HG03139 (cell line): Measurements from ENCODE around the gene SCAP.

Experiments used
- ATAC-seq: cut with Tn5 transposase; IDR thresholded peaks from one replicate; pipeline ENCODE4 v1.9.1; 2021; ENCODE audit not compliant: unreplicated experiment

SCAP gene

DNA sequence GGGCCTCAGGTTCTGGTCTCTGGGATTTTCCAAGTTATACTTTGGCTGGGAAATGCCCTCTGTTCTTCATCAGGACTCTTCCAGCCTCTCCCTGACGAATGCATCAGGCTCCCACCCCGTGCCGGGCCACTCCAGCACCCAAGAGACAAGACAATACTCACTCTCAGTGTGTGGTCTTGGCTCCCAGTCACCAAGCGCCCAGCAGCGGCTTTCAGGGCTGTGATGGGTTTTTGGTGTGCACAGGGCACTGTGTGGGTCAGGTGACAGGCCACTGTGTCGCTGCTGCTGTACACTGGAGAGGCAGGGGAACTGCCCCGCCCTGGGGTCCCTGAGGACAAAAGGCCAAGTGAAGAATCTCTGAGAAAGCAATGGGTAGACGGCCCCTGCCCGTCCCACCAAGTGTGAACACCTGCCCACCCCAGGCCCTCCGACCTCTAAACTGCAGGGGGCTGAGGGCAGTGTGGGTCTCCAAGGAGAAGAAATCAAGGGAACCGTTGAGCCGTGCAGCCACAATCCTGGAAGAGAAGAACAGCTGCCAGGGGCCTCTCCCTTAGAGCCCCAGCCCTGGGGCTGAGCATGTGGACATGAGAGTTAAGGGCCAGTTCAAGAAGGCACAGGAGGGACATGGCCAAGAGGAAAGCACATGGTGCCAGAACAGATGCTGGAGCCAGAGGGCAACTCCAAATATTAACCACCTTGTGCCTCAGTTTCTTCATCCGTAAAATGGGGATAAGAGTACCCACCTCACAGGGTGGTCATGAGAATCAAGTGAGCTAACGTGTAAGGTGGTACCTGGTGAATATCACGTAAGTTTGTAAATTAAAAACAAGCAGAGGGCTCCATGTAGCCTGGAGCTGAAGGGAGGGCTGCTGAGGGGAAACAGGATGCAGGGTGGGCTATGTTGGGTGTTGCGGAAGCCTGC is 60.8 kb downstream of the SCAP start:
- ATAC-seq, result no peak

DNA sequence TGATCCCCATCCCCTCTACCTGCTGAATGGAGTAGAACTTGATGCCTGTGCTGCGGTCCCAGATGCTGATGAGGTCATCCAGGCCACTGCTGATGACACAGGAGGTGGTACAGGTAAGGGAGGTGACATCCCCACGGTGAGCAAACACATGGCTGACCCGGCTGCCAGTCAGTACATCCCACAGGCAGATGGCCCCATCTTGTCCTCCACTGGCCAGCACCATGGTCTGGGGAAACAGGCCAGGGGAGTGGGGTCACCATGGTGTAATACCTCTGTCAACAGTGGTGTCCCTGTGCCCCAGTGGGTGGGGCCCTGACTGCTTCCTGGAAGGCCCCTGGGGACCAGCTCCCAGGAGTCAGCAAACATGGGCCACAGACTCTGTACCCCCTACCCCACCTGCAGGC is 61.6 kb downstream of the SCAP start:
- no peak for ATAC-seq

DNA sequence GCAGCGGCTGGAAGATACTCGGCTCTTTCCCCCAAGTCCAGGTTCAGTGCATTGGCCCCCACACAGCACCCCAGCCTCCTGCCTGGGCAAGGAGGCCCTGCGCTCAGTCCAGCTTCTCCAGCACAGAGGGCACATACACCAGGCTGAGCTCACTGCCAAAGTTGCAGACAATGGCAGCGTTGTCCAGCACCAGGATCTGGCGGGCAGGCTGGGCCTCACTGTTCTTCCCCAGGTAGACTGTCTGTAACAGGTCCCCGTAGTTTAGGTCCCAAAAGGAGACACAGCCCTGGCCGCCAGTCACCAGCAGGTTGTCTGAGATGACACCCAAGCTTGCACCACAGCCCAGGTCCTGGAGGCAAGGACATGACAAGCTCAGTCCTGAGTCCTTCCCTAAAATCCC is 62.0 kb downstream of the SCAP start:
- ATAC-seq, result no peak

DNA sequence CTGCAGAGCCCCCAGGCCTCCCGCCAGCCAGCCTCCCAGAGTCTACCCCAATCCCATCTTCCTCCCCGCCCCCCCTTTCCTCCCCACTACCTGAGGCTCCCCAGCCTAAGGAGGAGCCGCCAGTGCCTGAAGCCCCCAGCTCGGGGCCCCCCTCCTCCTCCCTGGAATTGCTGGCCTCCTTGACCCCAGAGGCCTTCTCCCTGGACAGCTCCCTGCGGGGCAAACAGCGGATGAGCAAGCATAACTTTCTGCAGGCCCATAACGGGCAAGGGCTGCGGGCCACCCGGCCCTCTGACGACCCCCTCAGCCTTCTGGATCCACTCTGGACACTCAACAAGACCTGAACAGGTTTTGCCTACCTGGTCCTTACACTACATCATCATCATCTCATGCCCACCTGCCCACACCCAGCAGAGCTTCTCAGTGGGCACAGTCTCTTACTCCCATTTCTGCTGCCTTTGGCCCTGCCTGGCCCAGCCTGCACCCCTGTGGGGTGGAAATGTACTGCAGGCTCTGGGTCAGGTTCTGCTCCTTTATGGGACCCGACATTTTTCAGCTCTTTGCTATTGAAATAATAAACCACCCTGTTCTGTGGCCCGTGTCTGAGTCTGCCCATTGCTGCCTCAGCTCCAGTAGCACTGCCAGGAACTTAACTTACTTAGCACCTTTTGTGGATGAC is 62.8 kb downstream of the SCAP start:
- no peak for ATAC-seq

DNA sequence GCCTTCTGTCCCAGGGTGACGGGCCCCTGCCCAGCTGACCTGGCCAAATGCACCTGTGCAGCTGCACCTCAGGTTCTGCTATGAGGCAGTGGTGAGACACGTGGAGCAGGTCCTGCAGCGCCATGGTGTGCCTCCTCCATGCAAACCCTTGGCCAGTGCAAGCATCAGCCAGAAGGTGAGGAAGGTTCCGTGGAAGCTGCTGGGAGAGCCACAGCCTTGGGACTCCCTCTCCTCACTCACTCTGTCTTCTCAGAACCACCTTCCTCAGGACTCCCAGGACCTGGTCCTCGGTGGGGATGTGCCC is 63.3 kb downstream of the SCAP start:
- no peak for ATAC-seq

DNA sequence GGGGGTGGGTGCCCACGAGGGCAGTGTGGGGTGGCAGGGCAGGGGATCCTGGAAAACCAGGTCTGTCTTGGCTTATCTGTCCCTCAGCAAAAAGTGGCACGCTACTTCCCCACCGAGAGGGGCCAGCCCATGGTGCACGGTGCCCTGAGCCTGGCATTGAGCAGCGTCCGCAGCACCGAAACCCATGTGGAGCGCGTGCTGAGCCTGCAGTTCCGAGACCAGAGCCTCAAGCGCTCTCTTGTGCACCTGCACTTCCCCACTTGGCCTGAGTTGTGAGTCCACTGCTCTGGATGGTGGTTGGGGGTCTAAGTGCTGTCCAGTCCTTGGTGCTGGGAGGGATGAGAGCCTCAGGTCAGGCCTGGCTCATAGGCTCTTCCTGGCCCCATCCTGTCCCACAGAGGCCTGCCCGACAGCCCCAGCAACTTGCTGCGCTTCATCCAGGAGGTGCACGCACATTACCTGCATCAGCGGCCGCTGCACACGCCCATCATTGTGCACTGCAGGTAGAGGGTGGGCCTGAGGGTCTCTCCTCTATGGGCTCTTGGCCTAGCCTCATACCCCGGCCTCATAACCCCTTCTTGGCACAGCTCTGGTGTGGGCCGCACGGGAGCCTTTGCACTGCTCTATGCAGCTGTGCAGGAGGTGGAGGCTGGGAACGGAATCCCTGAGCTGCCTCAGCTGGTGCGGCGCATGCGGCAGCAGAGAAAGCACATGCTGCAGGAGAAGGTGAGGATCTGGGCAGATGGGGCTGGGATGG is 63.9 kb downstream of the SCAP start:
- ATAC-seq, result no peak

DNA sequence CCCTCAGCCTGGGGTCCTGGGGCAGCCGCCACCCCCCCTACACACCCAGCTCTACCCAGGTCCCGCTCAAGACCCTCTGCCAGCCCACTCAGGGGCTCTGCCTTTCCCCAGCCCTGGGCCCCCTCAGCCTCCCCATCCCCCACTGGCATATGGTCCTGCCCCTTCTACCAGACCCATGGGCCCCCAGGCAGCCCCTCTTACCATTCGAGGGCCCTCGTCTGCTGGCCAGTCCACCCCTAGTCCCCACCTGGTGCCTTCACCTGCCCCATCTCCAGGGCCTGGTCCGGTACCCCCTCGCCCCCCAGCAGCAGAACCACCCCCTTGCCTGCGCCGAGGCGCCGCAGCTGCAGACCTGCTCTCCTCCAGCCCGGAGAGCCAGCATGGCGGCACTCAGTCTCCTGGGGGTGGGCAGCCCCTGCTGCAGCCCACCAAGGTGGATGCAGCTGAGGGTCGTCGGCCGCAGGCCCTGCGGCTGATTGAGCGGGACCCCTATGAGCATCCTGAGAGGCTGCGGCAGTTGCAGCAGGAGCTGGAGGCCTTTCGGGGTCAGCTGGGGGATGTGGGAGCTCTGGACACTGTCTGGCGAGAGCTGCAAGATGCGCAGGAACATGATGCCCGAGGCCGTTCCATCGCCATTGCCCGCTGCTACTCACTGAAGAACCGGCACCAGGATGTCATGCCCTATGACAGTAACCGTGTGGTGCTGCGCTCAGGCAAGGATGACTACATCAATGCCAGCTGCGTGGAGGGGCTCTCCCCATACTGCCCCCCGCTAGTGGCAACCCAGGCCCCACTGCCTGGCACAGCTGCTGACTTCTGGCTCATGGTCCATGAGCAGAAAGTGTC is 64.7 kb downstream of the SCAP start:
- no peak for ATAC-seq

DNA sequence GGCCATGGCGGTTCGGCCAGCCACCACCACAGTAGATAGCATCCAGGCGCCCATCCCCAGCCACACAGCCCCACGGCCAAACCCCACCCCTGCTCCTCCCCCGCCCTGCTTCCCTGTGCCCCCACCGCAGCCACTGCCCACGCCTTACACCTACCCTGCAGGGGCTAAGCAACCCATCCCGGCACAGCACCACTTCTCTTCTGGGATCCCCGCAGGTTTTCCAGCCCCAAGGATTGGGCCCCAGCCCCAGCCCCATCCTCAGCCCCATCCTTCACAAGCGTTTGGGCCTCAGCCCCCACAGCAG is 65.4 kb downstream of the SCAP start:
- ATAC-seq, result no peak

DNA sequence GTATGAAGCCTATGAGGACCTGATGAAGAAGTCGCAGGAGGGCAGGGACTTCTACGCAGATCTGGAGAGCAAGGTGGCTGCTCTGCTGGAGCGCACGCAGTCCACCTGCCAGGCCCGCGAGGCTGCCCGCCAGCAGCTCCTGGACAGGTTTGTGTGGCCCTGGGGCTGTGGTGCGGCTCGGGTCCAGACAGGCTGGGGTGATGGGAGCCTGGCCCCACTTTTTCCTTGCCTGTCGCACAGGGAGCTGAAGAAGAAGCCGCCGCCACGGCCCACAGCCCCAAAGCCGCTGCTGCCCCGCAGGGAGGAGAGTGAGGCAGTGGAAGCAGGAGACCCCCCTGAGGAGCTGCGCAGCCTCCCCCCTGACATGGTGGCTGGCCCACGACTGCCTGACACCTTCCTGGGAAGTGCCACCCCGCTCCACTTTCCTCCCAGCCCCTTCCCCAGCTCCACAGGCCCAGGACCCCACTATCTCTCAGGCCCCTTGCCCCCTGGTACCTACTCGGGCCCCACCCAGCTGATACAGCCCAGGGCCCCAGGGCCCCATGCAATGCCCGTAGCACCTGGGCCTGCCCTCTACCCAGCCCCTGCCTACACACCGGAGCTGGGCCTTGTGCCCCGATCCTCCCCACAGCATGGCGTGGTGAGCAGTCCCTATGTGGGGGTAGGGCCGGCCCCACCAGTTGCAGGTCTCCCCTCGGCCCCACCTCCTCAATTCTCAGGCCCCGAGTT is 65.9 kb downstream of the SCAP start:
- no peak for ATAC-seq

DNA sequence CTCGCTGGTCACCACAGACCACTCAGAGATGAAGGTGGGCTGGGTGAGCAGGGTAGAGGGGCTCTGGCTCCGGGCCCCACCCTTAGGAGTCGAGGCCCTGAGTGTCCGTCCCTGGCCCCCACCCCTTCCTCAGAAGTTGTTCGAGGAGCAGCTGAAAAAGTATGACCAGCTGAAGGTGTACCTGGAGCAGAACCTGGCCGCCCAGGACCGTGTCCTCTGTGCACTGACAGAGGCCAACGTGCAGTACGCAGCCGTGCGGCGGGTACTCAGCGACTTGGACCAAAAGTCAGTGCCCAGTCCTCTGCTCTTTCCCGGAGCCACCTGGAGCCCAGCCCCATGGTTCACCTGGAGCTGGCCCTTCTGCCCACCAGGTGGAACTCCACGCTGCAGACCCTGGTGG is 66.5 kb downstream of the SCAP start:
- ATAC-seq, result no peak

DNA sequence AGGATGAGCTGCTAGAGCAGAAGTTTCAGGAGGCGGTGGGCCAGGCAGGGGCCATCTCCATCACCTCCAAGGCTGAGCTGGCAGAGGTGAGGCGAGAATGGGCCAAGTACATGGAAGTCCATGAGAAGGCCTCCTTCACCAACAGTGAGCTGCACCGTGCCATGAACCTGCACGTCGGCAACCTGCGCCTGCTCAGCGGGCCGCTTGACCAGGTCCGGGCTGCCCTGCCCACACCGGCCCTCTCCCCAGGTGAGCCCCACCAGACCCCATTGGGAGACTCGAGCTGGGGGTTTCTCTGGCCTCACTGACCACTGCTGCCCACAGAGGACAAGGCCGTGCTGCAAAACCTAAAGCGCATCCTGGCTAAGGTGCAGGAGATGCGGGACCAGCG is 66.9 kb downstream of the SCAP start:
- no peak for ATAC-seq

DNA sequence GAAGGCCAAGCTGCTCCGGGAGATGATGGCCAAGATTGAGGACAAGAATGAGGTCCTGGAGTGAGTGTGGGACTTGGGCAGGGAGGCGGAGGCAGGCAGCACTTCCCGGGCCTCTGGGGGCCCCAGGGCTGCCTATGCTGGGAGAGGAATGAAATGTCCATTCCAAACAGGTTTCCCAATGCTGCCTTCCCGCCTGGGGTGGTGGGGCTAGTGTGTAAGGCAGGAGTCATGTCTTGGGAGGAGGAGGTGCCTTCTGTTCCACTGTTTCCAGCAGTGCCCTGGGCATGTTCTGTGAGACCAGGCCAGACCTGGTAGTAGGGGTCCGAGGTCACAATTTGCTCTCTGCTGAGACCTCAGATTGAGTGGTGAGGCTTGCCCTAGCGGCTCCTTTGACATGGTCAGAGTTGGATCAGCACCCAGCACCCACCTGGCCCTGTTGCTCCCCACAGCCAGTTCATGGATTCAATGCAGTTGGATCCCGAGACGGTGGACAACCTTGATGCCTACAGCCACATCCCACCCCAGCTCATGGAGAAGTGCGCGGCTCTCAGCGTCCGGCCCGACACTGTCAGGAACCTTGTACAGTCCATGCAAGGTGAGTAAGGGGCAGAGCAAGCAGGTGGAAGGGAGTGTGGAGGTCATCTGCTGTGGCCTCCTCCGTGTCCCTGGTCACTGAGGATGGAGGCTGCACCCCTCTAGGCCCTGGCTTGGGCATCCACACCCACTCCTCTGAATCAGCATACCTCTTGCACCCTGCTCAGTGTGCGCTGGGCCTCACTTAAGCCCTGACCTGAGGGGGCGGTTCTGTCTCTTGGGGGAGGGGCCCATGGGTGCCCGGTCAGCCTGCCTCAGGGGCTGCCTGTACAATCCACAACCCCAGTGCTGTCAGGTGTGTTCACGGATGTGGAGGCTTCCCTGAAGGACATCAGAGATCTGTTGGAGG is 67.6 kb downstream of the SCAP start:
- ATAC-seq, result no peak

DNA sequence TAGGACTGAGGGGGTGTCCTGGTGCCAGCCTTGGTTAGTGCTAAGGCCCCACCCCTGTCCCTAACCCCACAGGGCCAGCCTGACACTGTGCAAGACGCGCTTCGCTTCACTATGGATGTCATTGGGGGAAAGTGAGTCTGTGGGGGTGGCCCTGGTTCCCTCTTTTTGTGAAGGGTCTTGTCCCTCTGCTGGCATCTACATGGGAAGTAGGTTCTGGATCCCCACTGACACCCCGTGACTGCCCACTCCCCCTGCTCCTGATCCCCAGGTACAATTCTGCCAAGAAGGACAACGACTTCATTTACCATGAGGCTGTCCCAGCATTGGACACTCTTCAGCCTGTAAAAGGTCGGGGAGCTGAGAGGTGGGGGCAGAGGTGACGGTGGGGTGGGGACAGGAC is 68.5 kb downstream of the SCAP start:
- ATAC-seq, result no peak

DNA sequence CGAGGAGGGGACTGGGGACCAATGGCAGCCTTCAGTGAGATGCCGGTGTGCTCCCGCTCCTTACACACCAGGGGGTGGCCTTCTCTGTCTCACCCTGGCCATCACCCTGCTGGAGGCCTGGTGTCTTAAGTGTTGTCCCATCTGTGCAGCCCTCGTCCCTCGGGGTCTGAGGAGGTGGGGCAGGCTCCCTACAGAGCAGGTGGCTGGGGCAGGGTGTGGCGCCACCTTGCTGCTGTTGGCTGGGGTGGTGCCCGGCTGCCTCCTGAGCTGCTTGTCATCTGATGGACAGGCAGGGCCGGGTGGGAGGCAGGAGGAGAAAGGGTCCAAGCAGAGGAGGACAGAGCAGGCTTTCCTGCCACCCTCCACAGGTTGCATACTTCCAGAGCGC is 69.0 kb downstream of the SCAP start:
- ATAC-seq, result no peak

DNA sequence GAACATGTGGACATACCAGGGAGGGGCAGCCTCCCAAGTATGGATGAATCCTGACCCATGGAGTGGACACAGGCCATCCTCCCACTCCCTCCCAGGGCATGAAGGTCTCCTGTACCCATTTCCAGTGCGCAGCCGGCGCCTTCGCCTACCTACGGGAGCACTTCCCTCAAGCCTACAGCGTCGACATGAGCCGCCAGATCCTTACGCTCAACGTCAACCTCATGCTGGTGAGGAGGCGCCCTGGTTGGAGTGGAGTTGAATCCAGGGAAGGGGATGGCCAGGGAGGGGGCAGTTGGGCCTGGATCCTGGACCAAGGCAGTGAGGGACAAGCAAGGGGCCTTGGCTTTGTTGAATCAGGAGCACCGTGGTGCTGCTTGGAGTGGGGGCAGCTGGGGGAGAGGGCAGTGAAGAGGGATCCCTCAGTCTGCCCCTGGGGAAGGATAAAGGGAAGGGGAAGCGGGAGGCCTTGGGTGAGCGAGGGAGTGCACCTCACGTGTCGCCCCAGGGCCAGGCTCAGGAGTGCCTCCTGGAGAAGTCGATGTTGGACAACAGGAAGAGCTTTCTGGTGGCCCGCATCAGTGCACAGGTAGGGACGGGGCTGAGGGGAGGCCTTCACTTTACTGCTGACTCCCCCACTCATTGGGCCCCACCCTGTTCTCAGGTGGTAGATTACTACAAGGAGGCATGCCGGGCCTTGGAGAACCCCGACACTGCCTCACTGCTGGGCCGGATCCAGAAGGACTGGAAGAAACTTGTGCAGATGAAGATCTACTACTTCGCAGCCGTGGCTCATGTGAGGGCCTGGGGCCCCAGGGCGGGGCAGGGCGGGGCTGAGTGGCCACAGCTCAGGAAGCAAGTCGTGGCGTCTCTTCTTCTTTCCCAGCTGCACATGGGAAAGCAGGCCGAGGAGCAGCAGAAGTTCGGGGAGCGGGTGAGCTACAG is 69.7 kb downstream of the SCAP start:
- ATAC-seq, result no peak

DNA sequence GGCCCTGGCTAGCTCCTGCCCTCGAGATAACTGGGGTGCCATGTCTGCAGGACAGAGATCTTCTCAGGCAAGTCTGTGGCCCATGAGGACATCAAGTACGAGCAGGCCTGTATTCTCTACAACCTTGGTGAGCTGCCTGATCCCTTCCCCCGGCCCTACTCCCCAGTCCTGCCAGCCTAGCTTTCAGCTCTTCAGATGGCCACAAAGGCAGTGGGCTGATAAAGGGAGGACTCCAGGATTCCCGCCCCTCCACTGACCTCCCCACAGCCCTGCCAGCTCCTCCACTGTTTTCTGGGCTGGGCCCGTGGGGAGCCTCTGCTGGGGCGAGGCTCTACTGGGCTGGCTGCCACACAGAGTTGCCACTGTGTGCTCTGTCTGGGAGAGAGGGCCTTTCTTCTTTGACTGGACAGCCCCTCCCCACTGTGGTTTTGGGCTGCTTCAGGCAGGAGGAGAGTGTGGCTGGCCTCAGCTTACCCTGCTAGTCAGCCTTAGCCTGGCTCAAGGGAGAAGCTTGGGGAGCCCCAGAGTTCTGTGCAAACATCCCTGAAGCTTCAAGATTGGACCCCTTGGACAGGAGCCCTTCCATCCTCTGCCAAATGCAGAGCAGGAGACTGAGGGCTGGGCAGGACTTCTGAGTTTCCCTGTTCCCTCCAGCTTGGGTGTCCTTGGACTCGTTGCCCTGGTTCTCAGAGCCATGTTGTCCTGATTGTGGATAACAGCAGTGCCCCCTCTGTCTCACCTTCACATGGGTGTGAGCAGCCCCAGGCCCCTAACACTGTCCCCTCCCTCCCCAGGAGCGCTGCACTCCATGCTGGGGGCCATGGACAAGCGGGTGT is 70.6 kb downstream of the SCAP start:
- ATAC-seq, result no peak

DNA sequence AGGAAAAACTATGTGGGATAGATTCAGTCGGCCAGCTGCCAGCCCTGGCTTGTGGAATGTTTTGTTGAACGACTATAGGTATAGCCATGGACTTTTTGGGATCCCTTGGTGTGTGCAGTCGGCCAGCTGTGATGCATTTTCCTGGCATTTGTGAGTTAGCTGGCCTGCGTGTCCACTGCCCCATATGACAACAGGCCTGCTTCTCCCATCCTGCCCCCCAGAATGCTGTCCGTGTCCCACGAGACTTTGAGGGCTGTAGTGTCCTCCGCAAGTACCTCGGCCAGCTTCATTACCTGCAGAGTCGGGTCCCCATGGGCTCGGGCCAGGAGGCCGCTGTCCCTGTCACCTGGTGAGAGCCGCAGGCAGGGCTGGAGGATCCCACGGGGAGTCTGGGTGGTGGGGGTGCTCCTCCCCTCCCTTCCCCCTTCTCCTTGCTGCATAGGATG is 71.3 kb downstream of the SCAP start:
- ATAC-seq, result no peak
